Cortex of kidney (tissue), 1 donor: ENCODE measurements around the gene RALGPS2.
"Not testable (repeated sequence)": the region's sequence is repeated elsewhere in the genome, so short reads cannot be mapped to it uniquely, and the experiment has no call there.

Experiments used
- DNase-seq: peaks from one replicate; lab custom pipeline; 2025; lab: John Stamatoyannopoulos, UW

RALGPS2 gene

DNA sequence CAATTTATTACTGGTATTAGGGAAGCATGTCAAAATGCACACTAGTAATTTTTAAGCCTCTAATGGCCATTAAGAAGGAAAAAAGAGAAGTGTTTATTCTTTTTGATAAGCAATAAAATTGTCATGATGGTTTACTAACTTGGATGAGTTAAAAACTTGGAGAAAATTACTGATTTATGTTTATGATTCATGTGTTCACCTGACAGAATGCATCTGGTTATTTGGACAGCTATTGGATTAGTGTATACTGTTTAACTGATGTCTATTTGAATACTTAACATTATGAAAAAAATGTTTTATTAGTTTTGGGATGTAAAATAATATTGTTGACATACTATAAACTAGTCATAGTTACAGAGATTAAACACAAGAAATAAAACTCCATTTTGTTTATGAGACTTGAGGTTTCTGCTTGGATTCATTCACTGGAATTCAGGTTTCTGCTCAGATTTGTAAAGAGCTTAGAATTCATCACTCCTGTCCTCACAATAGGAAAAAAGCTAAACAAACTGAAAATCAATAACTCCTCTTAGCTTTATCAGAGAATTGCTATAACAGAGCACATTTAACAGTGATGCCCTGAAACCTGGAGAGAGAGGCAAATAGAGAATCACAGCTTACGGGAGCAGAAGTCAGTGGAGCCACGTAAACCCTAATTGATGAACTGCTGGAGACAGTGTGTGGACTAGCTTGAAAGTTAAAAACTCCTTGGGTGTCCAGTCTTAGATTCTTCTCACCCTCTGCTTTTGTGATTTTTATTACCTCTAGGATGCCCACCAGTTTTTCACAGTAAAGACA is 56.7 kb downstream of the RALGPS2 start:
- no peak for DNase-seq

DNA sequence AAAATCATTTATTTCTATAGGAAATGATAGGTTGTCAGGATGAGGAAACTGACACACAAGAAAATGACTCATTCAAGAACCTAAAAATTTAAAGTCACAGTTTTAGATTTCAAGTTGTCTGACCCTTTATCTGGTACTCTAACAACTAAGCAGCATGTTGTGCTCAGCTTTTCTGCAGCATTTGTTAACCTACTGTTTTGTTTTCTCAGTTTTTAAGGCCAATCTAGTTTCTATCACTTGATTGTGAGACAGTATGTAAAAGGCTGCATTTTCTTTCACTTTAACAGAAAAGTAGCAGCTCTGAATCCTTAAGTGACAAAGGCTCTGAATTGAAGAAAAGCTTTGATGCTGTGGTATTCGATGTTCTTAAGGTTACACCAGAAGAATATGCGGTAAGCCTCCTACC is 59.1 kb downstream of the RALGPS2 start:
- DNase-seq = no peak

DNA sequence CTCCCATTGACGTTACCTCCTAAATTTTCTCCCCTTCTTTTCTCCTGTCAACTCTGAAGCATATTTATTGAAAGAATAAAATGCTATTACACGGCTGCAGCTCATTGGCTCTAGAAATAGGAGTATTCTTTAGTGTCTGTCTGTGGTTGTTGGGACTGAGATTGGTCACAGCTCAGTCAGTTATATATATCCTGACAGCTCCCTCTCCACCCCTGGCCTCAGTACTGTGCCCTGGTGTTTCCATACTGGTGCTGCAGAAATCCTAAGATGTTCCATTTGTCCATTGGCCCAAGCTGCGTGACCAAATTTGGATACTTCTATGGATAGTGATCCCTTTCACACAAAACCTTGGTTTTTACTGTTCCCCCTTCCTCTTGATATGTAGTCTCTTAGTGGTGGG is 67.3 kb downstream of the RALGPS2 start:
- DNase-seq = no peak

DNA sequence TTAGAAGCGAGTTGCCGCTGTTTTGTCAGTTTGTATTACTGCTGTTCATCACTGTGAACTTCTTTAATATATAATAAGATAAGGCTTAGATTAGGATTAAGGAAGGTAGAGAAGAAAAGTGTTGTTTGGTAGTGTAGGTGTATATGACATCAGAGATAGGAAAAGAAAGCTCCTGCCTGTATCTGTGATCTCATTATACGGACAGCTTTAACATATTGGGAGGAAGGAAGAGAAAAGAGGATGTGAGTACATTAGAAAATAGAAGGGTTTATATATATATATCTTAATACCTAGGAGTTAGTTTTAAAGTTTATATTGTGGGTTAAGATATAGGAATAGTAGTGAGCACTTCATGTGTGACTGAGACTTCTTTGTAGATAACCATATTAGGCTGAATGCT is 71.0 kb downstream of the RALGPS2 start:
- no peak for DNase-seq

DNA sequence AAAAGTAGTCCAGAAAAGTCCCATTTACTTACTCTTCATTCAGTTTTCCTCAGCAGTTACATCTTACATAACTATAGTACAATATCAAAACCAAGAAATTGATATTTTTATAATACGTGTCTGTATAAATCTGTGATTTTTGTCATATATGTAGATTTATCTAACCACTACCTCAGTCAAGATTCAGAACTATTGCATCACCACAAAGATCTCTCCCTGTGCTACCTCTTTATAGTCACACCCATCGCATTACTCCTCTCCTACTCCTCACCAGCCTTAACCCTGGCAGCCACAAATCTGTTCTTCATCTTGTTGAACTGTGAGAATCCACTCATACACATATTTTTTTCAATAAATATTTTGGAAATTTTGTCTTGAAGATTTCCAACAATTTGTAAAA is 72.5 kb downstream of the RALGPS2 start:
- DNase-seq = no peak

DNA sequence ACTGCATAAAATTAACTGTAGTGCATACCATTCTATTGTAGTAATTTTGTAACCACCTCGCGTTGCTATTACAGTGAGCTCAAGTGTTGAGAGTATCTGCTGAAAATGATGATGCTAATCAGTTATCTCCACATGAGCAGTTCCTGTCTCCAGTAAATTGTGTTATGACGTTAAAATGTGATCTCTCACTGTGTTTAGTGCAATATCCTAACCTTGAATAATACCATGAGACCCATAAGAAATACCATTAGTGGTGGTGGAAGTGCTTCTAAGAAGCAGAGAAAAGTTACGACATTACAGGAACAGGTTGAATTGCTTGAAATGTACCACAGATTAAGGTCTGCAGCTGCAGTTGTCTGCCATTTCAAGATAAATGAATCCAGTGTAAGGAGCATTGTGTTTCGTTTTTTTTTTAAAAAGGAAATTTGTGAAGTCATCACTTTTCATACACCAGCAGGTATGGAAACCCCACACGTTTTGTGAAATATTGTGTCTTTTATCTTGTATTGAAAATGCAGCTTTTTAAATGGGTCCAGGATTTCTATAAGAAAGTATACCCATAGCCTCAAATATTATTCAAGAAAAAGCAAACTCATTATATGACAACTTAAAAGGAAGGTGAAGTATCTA is 73.3 kb downstream of the RALGPS2 start:
- no peak for DNase-seq

DNA sequence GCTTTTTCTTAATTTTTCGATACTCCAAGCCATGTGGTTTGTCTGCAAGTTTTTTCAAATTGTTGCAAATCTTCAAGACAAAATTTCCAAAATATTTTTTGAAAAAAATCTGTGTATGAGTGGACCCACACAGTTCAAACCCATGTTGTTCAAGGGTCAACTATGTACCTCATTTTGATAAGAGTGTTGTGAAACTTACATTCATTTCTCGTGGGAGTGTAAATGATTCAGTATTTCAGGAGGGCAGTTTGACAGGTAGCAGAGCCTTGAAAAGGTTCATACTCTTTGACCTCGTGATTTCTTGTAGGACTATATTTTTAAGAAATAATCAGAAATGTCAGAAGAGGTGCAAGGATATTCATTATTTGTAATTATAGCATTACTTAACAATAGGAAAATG is 77.8 kb downstream of the RALGPS2 start:
- DNase-seq = no peak

GRCh38 chr1:178806665-178807300 is 81.7 kb downstream of the RALGPS2 start:
- no peak for DNase-seq

DNA sequence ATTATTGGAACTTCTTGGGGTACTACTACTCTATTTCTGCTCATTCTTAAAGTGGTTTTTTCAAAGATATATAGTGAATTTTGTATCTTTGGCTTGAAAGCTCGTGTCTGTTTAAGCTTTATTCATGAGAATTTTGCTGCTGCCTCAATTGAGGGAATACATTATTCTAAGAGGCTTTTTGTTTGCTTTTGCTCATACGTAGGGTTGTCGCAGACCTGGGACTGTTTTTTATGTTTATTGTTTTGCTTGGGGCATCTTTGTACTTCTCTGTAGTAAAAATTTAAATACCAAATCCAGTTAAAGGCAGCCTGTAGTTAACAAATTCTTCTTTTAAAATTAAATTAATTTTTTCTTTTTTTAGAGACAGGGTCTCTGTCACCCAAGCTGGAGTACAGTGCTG is 83.5 kb downstream of the RALGPS2 start:
- no peak for DNase-seq

- no peak for DNase-seq
Measured at GRCh38 chr1:178810585-178810984, 85.5 kb downstream of the RALGPS2 start.

DNA sequence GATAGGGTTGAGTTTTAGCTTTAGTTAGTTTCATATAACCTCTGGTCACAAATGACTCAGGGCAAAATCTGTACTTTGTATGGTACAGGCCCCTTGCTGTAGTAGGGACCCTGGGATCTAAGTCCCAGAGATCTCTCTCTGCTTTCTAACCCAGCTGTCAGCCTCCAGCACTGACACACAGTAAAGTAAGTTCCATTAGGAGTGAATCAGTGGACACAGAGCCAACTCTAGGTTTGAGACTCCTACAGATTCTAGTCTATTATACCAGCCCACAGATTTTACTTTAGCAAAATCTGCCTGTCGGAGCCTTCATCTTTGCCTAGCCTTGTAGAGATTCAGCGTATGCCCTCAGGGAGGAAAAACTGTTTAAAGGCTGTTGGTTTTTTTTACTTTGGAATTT is 93.4 kb downstream of the RALGPS2 start:
- no peak for DNase-seq

GRCh38 chr1:178819123-178819522 is 94.1 kb downstream of the RALGPS2 start:
- DNase-seq = no peak

DNA sequence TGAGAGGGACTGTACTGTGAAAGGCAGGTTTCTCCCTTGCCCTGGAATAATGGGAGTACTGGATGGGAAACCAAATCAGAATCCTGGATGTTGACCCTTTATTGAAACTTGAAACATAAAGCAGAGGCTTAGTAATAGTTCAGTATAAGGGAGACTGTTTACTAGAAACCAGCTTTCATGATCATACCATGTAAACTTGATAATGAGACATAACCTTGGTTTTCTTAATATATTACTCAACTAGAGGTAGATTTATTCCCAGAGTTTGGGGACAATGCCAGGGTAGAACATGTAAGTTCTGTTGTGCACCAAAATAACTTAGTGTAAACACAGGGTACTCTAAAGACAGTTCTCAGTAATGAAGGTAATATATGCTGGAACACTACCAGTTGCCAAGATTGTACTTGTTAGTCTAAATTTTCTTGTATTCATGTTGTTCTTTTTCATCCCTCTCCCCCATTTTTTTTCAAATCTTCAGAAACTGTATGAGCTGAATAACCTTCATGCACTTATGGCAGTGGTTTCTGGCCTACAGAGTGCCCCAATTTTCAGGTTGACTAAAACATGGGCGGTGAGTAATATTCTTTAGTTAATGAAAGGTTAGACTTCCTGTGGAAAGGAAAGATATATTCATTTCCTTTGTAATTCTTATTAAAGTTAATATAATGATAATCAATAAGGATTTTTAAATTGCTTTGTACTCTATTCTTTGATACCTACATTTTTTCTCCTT is 96.3 kb downstream of the RALGPS2 start:
- DNase-seq = no peak

GRCh38 chr1:178825167-178825566 is 100.1 kb downstream of the RALGPS2 start:
- DNase-seq = no peak

DNA sequence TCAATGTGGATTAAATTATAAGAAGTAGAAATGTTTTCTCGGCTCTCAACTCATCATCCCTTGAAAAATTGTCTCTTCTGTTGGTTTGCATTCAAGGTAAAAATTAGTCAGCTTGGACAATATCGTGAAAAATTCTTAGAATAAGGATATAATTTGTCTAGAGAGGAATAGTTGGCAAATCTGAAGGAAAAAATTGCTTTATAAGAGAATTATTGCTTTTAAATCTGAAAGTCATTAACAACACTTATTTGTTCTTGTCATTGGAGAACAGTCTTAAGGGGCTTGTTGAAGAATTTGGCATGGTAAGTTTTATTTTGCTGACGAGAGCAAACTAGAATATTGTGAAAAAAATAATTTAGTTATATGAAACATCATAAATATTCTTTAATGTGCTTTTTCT is 119.4 kb downstream of the RALGPS2 start:
- DNase-seq = no peak

DNA sequence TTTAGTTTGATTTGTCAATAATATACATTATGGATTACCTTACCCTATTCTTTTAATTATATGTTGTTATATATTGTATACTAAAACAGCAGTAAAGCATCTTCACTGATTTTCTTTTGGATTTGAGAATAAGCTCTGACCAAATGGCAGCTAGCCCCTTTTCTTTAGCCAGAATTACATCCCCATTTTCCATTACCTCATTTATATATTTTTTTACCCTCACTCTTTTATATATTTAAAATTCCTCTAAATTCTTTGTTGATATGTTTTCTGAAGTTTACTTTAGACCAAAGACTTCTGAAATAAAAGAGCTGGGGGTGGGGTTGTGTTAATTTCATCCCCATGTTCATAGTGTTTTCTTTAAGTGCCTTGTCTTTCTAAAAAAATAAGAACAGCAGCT is 121.3 kb downstream of the RALGPS2 start:
- DNase-seq = no peak

- no peak for DNase-seq
Measured at GRCh38 chr1:178847396-178847849, 122.4 kb downstream of the RALGPS2 start.

- not testable (repeated sequence) for DNase-seq
Measured at GRCh38 chr1:178847919-178848318, 122.9 kb downstream of the RALGPS2 start.

GRCh38 chr1:178849918-178850317 is 124.9 kb downstream of the RALGPS2 start:
- no peak for DNase-seq

DNA sequence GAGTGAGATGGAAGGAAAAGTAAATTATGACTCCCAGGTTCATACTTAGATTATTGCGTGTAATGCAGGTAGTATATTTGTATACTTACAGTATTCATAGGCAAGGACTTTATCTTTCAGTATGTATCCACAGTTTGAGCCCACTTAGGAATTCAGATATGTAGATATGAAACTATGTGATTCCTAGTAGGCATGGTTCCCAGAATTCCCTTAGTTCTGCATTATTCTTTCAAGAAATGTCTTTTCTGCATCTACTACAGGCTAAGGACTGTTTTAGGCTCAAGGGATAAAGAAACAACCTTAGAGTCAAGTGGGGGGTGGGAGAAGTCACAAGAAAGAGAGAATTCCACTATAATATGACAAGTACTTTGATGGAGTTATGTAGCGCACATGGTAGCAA is 132.1 kb downstream of the RALGPS2 start:
- DNase-seq = no peak

GRCh38 chr1:178862416-178862815 is 137.4 kb downstream of the RALGPS2 start:
- DNase-seq = no peak

GRCh38 chr1:178862864-178863263 is 137.8 kb downstream of the RALGPS2 start:
- DNase-seq = no peak
